CD8-positive, alpha-beta memory T cell (primary cell): Measurements from ENCODE around the gene DOCK9. TPM values are rescaled to one million over a fixed set of nuclear protein-coding genes. Genes with fewer than 3 reads are reported as not detected.

Experiments
- CTCF ChIA-PET: fragments of 350-600 bp; sonication (Branson Sonifier 250); formaldehyde crosslinking; loops from one replicate; lab custom pipeline; 2021; ENCODE audit warnings: antibody characterized with exemption; lab: Charles Lee
- POLR2A ChIA-PET: fragments of 350-600 bp; sonication (Branson Sonifier 250); formaldehyde crosslinking; loops from one replicate; lab custom pipeline; 2021; ENCODE audit warnings: antibody characterized with exemption; lab: Charles Lee
- DNase-seq, 5 donors: peaks; one replicate each; pipeline versions ENCODE4 v3.0.0 to v3.0.0-alpha.2; 2020 to 2022; ENCODE audit warnings: mixed read lengths in 1 of 5
- H3K27ac ChIP-seq: one replicate; pipeline ENCODE4 v1.7.0; 2013; ENCODE audit warnings: low read depth, mild to moderate bottlenecking, low read length, moderate library complexity
- H3K27me3 ChIP-seq: 2 replicates; pipeline ENCODE4 v1.7.0; 2013; ENCODE audit warnings: low read length, mild to moderate bottlenecking; ENCODE audit not compliant: insufficient read depth, poor library complexity, severe bottlenecking
- H3K36me3 ChIP-seq: 2 replicates; pipeline ENCODE4 v1.7.0; 2013; ENCODE audit warnings: mild to moderate bottlenecking, low read length, moderate library complexity; ENCODE audit not compliant: insufficient read depth
- H3K4me1 ChIP-seq: 2 replicates; pipeline ENCODE4 v1.7.0; 2013; ENCODE audit warnings: mild to moderate bottlenecking, low read length, moderate library complexity; ENCODE audit not compliant: insufficient read depth
- H3K4me3 ChIP-seq: 2 replicates; pipeline ENCODE4 v1.7.0; 2013; ENCODE audit warnings: mild to moderate bottlenecking, low read length
- H3K9me3 ChIP-seq: 2 replicates; pipeline ENCODE4 v1.7.0; 2013; ENCODE audit warnings: mild to moderate bottlenecking, low read length
- H3K27ac Mint-ChIP-seq, 8 donors: one replicate each; pipeline ENCODE4 v1.8.0; 2020 to 2021; ENCODE audit warnings: mixed read lengths in 8 of 8, mild to moderate bottlenecking in 6 of 8, inconsistent platforms in 3 of 8, moderate library complexity in 3 of 8
- H3K27me3 Mint-ChIP-seq, 2 donors: one replicate each; pipeline ENCODE4 v1.8.0; 2020 to 2021; ENCODE audit warnings: mixed read lengths in 2 of 2, mild to moderate bottlenecking in 1 of 2, moderate library complexity in 1 of 2
- H3K36me3 Mint-ChIP-seq, 3 donors: one replicate each; pipeline ENCODE4 v1.8.0; 2020 to 2021; ENCODE audit warnings: mixed read lengths in 3 of 3, inconsistent platforms in 1 of 3, mild to moderate bottlenecking in 1 of 3
- H3K4me1 Mint-ChIP-seq, 3 donors: one replicate each; pipeline ENCODE4 v1.8.0; 2020 to 2021; ENCODE audit warnings: mixed read lengths in 3 of 3, inconsistent platforms in 1 of 3, mild to moderate bottlenecking in 1 of 3
- H3K4me3 Mint-ChIP-seq, 7 donors: one replicate each; pipeline ENCODE4 v1.8.0; 2020 to 2021; ENCODE audit warnings: mixed read lengths in 7 of 7, mild to moderate bottlenecking in 6 of 7, moderate library complexity in 4 of 7, inconsistent platforms in 2 of 7
- H3K9me3 Mint-ChIP-seq, 5 donors: one replicate each; pipeline ENCODE4 v1.8.0; 2020 to 2022; ENCODE audit warnings: mixed read lengths in 5 of 5, mild to moderate bottlenecking in 3 of 5, moderate library complexity in 2 of 5, inconsistent platforms in 1 of 5
- polyA plus RNA-seq: library from polyadenylated mRNA; unstranded; fragments of 300-500 nt; fragmentation: Illumina TruSeq; gene quantifications from one replicate; pipeline ENCODE4 v1.2.3, GENCODE V29; 2021
- total RNA-seq, 2 experiments: library from RNA; stranded (reverse); gene quantifications; one replicate each; pipeline ENCODE4 v1.2.3, GENCODE V29; 2021

The DOCK9 gene
- total and polyA plus RNA-seq, 3 experiments from 2014 or later: 23.9 to 38.9 (median 35.4) TPM

DNA sequence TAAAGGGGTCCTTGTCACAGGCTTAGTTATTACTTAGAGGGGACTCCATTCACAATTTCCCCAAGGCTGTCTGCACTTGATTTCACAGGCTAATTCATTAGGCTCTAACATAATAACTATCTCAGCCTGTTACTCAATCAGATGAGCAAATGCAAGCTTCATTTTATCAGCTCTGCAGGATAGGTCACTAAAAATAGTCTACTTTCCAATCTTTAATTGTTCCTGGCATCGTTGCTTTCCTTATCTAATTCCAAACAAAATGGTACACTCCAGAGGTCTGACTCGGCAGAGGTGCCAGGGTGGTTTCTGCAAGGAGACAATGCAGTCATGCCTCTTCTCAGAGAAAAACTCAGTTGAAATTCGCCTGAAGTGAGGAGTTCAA, 155.6 kb downstream of the DOCK9 start:
- H3K9me3 ChIP-seq: no peaks in the 10 kb centered on the region
- CTCF ChIA-PET: no interaction called here
- Mint-ChIP-seq H3K4me1 (no peaks in the 10 kb centered on the region), H3K36me3 (peaks cover 19 to 86% (median 42%) of the 10 kb centered on the region in 3 donors), H3K9me3 (no peaks in the 10 kb centered on the region), H3K4me3 (no peak overlapping the region), H3K27me3 (no peaks in the 10 kb centered on the region), H3K27ac (peak overlapping the region in 1 of 8 donors; percentile 36)
- peaks cover 34% of the 10 kb centered on the region for H3K36me3 ChIP-seq
- DNase-seq: no peak
- no peak overlapping the region for H3K27ac ChIP-seq
- H3K4me3 ChIP-seq: no peak overlapping the region
- no peaks in the 10 kb centered on the region for H3K4me1 ChIP-seq
- H3K27me3 ChIP-seq: no peaks in the 10 kb centered on the region
- POLR2A ChIA-PET: interaction anchor here (0.6 kb wide), 1 partner anchor 14 kb away, joined by 7 read pairs; no protein-coding TSS in a partner anchor

- H3K27ac ChIP-seq: no peak overlapping the region
- CTCF ChIA-PET: no interaction called here
- no peaks in the 10 kb centered on the region for H3K27me3 Mint-ChIP-seq
- H3K4me3 Mint-ChIP-seq: no peak overlapping the region
- no peaks in the 10 kb centered on the region for H3K9me3 Mint-ChIP-seq
- H3K4me1 ChIP-seq: no peaks in the 10 kb centered on the region
- no peak overlapping the region for H3K4me3 ChIP-seq
- peaks cover 34% of the 10 kb centered on the region for H3K36me3 ChIP-seq
- peaks cover 25 to 89% (median 42%) of the 10 kb centered on the region in 3 donors for H3K36me3 Mint-ChIP-seq
- H3K9me3 ChIP-seq: no peaks in the 10 kb centered on the region
- no peaks in the 10 kb centered on the region for H3K4me1 Mint-ChIP-seq
- H3K27ac Mint-ChIP-seq: no peak overlapping the region
- no peak for DNase-seq
- POLR2A ChIA-PET: interaction anchor here (0.6 kb wide), 1 partner anchor 14 kb away, joined by 7 read pairs; no protein-coding TSS in a partner anchor
- no peaks in the 10 kb centered on the region for H3K27me3 ChIP-seq
Observed at GRCh38 chr13:98821372-98822224, 156.3 kb downstream of the DOCK9 start.

DNA sequence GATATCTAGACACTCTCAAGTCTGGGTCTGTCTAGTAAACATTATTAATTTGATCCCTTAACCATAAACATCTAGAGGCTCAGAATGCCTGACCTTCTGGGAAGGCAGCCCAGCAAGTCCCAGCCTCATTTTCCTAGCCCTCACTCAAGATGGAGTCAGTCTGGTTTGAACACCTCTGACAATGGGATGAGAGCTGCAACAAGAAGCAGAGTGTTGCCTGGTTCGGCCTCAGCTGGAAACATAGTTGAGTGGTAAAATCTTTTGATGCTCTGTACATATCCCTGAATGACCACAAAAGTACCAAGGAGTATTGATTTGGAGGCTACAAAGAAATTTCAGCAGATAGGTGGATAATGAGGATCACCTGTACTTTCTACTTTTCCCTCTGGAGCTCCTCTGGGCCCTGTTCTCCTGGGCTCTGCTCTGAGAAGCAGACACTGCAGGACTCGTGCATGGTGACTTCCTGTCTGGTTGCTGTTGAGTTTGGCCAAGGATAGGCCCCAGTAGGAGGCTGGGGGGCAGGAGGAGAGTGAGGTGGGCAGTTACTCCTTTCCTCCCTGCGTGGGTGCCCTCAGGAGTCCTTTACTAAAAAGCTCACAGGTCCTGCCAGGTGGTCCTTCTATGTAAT, 157.0 kb downstream of the DOCK9 start:
- H3K36me3 ChIP-seq: peaks cover 29% of the 10 kb centered on the region
- ChIA-PET CTCF (no interaction called here), POLR2A (no interaction called here)
- H3K4me3 Mint-ChIP-seq: no peak overlapping the region
- no peaks in the 10 kb centered on the region for H3K27me3 ChIP-seq
- H3K27ac ChIP-seq: no peak overlapping the region
- no peaks in the 10 kb centered on the region for H3K4me1 Mint-ChIP-seq
- peak overlapping the region in 1 of 8 donors; percentile 10 for H3K27ac Mint-ChIP-seq
- no peaks in the 10 kb centered on the region for H3K27me3 Mint-ChIP-seq
- H3K4me3 ChIP-seq: no peak overlapping the region
- no peaks in the 10 kb centered on the region for H3K9me3 Mint-ChIP-seq
- H3K4me1 ChIP-seq: no peaks in the 10 kb centered on the region
- DNase-seq: no peak
- peaks cover 29 to 89% (median 45%) of the 10 kb centered on the region in 3 donors for H3K36me3 Mint-ChIP-seq
- no peaks in the 10 kb centered on the region for H3K9me3 ChIP-seq

DNA sequence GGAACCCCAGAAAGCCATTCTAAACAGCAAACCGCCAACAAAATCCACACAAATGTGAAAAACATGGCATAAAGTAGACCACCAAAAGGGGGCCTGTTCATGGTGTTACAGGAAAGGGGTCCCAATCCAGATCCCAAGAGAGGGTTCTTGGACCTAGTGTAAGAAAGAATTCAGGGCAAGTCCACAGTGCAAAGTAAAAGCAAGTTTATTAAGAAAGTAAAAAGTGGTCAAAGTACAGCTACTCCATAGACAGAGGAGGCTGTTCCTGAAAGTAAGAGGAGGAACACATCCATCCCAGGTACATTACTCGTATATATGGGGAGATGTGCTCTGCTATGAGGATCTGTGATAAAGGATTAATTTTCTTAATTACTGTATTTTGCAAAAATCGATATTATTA, 157.6 kb downstream of the DOCK9 start:
- POLR2A ChIA-PET: no interaction called here

GRCh38 chr13:98819382-98820010, 158.4 kb downstream of the DOCK9 start:
- Histone ChIP-seq H3K27me3 (no peaks in the 10 kb centered on the region), H3K27ac (no peak overlapping the region), H3K4me3 (no peak overlapping the region), H3K9me3 (no peaks in the 10 kb centered on the region), H3K36me3 (peaks cover 29% of the 10 kb centered on the region), H3K4me1 (no peaks in the 10 kb centered on the region)
- CTCF ChIA-PET: no interaction called here
- no peak for DNase-seq
- no peaks in the 10 kb centered on the region for H3K9me3 Mint-ChIP-seq
- no peaks in the 10 kb centered on the region for H3K27me3 Mint-ChIP-seq
- no peak overlapping the region for H3K27ac Mint-ChIP-seq
- POLR2A ChIA-PET: no interaction called here
- H3K4me3 Mint-ChIP-seq: no peak overlapping the region
- peaks cover 21 to 78% (median 38%) of the 10 kb centered on the region in 3 donors for H3K36me3 Mint-ChIP-seq
- no peaks in the 10 kb centered on the region for H3K4me1 Mint-ChIP-seq

More for the DNA sequence above, 157.6 kb downstream of the DOCK9 start:
- H3K4me3 Mint-ChIP-seq: no peak overlapping the region
- H3K4me1 ChIP-seq: no peaks in the 10 kb centered on the region
- peaks cover 26 to 84% (median 42%) of the 10 kb centered on the region in 3 donors for H3K36me3 Mint-ChIP-seq
- no peaks in the 10 kb centered on the region for H3K27me3 ChIP-seq
- H3K9me3 Mint-ChIP-seq: no peaks in the 10 kb centered on the region
- no peak for DNase-seq
- no peaks in the 10 kb centered on the region for H3K9me3 ChIP-seq
- no peaks in the 10 kb centered on the region for H3K27me3 Mint-ChIP-seq
- H3K4me3 ChIP-seq: no peak overlapping the region
- no peak overlapping the region for H3K27ac Mint-ChIP-seq
- no peaks in the 10 kb centered on the region for H3K4me1 Mint-ChIP-seq
- CTCF ChIA-PET: no interaction called here
- H3K36me3 ChIP-seq: peaks cover 29% of the 10 kb centered on the region
- no peak overlapping the region for H3K27ac ChIP-seq

GRCh38 chr13:98816406-98816805, 161.5 kb downstream of the DOCK9 start:
- Mint-ChIP-seq H3K27ac (peak overlapping the region in 1 of 8 donors; percentile 80), H3K4me1 (no peaks in the 10 kb centered on the region), H3K4me3 (no peak overlapping the region), H3K27me3 (no peaks in the 10 kb centered on the region), H3K9me3 (no peaks in the 10 kb centered on the region), H3K36me3 (peaks cover 11 to 58% (median 17%) of the 10 kb centered on the region in 3 donors)
- Histone ChIP-seq H3K27ac (no peak overlapping the region), H3K27me3 (no peaks in the 10 kb centered on the region), H3K9me3 (no peaks in the 10 kb centered on the region), H3K4me1 (no peaks in the 10 kb centered on the region), H3K4me3 (no peak overlapping the region), H3K36me3 (peaks cover 16% of the 10 kb centered on the region)
- DNase-seq: no peak
- CTCF ChIA-PET: interaction anchor here (0.6 kb wide), 1 partner anchor 466 kb away, joined by 3 read pairs; no protein-coding TSS in a partner anchor
- POLR2A ChIA-PET: no interaction called here

DNA sequence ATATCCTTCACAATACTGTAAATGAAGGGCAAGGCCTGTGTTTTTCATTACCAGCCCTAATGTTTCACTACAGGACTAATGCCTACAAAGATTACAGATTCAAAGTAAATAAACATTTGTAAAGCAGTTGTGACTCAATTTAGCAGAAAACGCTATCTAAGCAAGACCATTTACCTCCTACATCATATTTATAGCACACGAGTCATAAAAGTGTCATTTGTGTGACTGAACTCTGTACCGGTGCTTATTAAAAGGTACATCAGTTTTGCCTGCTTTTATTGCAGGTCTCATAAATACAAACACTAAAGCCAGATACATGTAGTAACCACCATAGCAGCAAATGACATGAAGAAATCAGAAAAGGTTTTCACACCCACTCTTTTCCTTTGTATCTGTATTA, 163.9 kb downstream of the DOCK9 start:
- Mint-ChIP-seq H3K4me3 (no peak overlapping the region), H3K27me3 (no peaks in the 10 kb centered on the region), H3K27ac (no peak overlapping the region), H3K9me3 (no peaks in the 10 kb centered on the region), H3K36me3 (peaks cover 19 to 57% (median 22%) of the 10 kb centered on the region in 3 donors), H3K4me1 (peaks cover 0 to 2% (median 0%) of the 10 kb centered on the region in 3 donors)
- no peak for DNase-seq
- CTCF ChIA-PET: no interaction called here
- H3K4me1 ChIP-seq: no peaks in the 10 kb centered on the region
- no peak overlapping the region for H3K27ac ChIP-seq
- peaks cover 3% of the 10 kb centered on the region for H3K36me3 ChIP-seq
- POLR2A ChIA-PET: no interaction called here
- H3K27me3 ChIP-seq: no peaks in the 10 kb centered on the region
- H3K9me3 ChIP-seq: no peaks in the 10 kb centered on the region
- no peak overlapping the region for H3K4me3 ChIP-seq
